NCI-H128 (cell line): ENCODE measurements around the gene FSD1L.

ENCODE experiments used
- DNase-seq: peaks from one replicate; lab custom pipeline; 2025; ENCODE audit not compliant: unreplicated experiment; lab: John Stamatoyannopoulos, UW

The FSD1L gene

GRCh38 chr9:105447814-105448812 lies at the start of gene FSD1L:
Gene FSD1L, plus strand, starts transcription at chr9:105448034. Its CDS starts 187 bp downstream, at chr9:105448221.
- peak; percentile 66 for DNase-seq

- DNase-seq, result no peak
These were observed 48.7 kb upstream of the FSD1L start for GRCh38 chr9:105399117-105399516.

- no peak for DNase-seq
These were observed 46.2 kb upstream of the FSD1L start for GRCh38 chr9:105401651-105402050.

GRCh38 chr9:105403552-105404248 lies 44.1 kb upstream of the FSD1L start:
- no peak for DNase-seq

- DNase-seq, result peak; percentile 11
These were observed 42.2 kb upstream of the FSD1L start for GRCh38 chr9:105405514-105406131.

- no peak for DNase-seq
These were observed 41.5 kb upstream of the FSD1L start for GRCh38 chr9:105406369-105406768.

DNA sequence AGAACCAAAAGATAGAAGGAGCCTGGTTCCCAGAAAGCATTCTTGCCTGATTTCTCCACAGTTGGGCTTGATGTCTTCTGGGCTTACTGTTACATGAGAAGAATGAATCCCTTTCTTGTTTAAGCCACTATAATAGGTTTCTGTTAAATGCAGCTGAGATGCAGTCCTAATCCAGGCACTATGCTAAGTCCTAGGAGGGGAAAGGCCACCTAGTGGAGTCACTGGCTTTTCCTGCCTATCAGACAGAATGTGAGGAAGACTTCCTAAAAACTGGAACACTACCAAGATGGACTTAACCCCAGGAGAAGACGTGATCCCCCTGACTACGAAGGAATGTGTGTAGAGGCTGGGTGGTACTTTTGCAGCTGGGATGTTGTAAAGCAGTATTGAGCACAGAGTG lies 34.3 kb upstream of the FSD1L start:
- no peak for DNase-seq

DNA sequence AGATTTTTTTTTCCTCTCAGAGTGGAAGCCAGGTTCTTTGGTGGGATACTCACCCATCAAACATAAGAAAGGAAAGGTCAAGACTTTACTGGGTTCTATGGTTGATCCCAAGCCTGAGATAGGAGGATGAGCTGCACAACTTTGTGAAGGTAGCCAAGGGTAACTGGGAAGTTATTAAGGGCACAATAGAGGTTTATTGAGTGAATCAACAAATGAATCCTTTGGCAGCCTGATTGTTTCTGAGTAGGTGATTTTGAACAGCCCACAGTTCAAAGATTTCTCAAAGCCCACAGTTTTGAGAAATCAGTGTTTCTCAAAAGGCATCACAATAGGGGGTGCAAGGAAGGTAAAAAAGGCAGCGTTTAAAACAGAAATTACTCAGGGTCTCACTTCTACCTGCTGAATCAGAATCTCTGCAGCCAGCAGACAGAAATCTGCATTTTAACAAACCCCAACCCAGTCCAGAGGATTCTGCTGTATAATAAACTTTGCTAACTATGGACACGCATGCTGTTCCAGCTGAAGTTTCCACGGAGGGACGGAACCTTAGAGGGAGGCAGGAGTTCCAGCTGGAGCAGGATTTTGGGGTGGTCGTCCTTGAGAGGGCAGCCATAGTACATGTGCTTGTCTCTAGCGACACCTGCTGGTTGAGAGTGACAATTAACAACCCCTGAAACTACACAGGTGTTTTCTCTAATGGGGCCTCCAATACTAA lies 32.7 kb upstream of the FSD1L start:
- peak; percentile 51 for DNase-seq

- no peak for DNase-seq
These were observed 32.2 kb upstream of the FSD1L start for GRCh38 chr9:105415662-105415980.

DNA sequence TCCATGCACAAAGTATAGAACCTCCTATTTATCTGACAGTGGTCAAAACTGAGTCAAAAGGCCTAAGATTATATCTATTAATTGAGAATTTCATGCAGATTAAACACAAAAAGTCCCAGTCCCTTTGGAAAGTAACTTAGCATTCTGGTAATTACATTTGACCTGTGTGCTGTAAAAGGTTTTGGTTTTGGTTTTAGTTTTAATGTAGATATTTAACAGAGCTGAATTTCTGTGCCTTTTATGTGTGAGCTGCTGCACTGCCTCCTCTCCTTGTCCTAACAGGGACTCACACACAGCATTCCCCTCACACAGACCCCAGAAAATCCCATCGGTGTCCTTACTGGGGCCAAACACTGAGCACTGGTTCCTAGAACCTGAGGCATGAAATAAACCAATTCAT lies 31.0 kb upstream of the FSD1L start:
- DNase-seq, result no peak

DNA sequence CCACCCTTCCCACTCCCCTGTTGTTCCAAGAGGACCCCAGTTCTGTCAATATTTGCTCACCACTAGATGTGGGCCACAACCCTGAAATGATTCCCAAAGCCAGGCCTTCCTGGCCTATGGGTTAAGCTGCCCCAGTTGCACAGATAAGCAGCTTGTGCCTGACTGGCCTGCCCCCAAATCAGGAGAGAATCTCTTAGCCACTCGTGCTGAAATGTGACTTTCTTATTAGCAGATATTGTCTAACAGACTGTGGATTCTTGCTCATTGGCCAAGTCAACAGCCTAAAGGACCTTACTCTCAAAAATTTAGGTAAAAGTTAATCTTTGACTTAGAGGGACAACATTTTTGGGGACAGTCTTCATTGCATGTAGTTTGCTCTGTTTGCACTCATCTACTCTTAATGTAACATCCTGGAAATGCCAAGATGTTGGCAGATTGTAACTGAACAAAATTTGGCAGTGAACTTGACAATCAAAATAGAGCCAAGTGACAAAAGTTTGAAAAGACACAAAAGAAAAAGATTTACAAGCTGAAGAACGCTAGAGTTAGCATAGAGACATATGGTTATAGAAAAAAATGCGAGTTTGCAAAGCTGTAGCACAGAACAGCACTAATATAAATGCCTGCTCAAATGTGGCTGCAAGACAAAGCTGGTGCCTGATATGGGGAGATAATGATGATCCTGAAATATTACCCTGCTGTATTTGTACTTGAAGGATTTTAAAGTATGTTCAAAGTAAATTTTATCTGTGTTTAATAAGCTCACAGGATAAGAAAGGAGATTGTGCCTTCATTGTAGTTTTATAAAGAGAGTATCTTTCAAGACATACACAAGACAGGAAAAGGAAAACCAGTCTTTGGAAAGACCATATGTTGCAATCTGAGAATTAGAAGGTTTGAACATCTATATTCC lies 29.0 kb upstream of the FSD1L start:
- DNase-seq, result no peak

DNA sequence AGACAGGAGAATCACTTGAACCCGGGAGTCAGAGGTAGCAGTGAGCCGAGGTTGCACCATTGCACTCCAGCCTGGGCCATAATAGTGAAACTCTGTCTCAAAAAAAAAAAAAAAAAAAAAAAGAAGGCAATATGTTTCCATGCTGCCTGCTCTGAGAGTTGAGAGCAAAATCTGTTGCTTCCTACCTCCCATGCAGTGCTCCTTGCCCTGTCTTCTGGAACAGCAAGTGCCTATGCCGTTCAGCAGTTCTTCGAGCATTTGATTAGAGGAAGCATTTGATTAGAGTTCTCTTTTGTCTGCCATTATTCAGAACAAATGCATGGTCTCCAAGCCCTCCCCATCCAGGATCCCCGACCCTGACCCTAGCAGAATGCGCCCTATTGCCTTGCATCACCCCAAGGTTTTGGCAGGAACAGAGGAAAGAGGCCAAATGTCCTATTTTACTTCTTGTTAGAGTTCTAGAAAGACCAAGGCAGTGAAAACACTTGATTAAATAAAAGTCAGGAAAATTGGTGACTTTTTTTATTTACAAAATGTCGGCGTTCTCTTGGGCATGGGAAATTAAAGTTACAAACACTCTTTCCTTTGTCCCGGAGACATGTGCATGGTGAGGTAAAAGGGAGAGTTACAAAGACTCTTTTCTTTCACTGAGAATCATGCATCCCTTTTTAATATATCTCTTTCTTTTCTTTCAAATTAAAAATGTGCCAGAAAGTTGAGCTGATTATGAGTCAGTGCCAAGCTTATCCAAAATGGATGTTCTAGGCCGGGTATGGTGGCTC lies 27.8 kb upstream of the FSD1L start:
- DNase-seq, result no peak

DNA sequence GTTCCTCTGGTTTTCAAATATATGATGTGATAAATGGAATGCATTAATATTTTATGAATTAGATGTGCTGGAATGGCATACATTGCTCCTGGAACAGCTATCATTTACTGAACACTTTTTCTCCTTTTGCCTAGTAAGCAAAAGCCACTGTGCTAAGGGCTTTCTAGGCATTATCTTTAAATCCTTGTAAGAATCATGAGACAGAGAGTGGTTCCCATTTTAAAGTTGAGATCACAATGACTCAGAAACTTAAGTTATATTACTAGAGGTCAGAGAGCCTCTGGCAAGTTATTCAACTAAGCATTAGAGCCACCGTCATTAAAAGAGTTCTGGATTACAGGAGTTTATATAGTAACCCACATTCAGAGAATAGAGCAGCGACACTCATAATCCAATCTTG lies 26.7 kb upstream of the FSD1L start:
- no peak for DNase-seq

DNA sequence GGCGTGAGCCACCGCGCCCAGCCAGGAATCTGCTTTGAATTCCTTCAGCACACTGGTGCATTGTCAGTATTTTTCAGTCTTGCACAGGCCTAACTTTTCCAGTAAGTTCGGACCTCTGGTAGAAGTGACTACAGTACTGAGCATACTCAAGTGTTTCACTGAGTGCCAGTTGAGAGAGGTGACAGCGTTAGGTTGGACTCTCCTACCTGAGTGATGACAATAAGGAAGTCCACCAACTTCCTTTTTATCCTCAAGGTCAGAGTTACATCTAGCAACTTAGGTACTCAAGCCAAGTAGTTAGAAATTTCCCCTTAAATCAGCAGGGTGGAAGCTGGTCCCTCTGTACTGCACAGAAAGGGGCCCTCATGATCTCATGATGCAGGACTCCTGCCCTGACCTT lies 26.0 kb upstream of the FSD1L start:
- DNase-seq, result no peak

- DNase-seq, result no peak
These were observed 21.9 kb upstream of the FSD1L start for GRCh38 chr9:105425816-105426433.

GRCh38 chr9:105426657-105427056 lies 21.2 kb upstream of the FSD1L start:
- no peak for DNase-seq

GRCh38 chr9:105431424-105432246 lies 16.2 kb upstream of the FSD1L start:
- DNase-seq, result no peak

DNA sequence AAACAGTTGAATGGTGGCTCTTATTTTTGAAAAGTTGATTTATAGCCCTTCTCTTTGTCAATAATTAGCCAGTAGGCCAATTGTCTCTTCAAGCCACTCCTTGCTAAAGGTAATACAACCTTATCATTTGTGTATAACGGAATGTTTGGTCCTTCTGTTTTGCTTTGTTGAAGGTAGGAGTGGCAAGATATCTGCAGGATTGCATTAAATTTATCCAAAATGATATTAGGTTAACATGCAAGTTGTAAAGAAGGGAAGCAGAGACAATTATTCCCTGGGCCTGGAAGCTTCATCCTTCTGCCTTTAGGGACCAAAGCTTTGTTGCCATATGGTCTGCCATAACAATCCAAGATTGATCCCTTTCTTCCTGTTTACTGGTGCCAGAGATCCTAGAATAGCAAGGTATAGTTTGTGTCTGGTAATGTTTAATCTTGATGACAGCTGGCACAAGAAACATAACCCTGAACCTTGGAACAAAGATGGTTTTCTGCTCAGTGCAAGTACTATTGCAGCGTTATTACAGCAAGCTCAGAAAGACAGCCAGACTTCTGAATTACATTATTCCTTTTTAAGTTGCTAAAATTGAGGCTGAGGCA lies 15.5 kb upstream of the FSD1L start:
- DNase-seq, result no peak
